Smooth muscle cell (in vitro differentiated cells): ENCODE data around the gene CDK8. TPM values are rescaled to one million over a fixed set of nuclear protein-coding genes. Genes with fewer than 3 reads are reported as not detected.
A peak's percentile ranks its signal among the peaks of the same experiment; 100 is the strongest.

Experiments used
- DNase-seq: peaks from one replicate; lab custom pipeline; 2025; ENCODE audit not compliant: unreplicated experiment; lab: John Stamatoyannopoulos, UW
- H2AFZ ChIP-seq: fragments of 200-600 bp; sonication (generic); 2 replicates; pipeline ENCODE4 v1.6.0; 2016; ENCODE audit warnings: antibody characterized with exemption, low read depth, mild to moderate bottlenecking
- H3F3A ChIP-seq: fragments of 200-600 bp; sonication (generic); 2 replicates; pipeline ENCODE4 v1.6.0; 2017; ENCODE audit warnings: antibody characterized with exemption, low read depth
- H3K27ac ChIP-seq: fragments of 200-600 bp; sonication (generic); 2 replicates; pipeline ENCODE4 v1.5.1; 2016; ENCODE audit warnings: low read depth, mild to moderate bottlenecking
- H3K27me3 ChIP-seq: fragments of 200-600 bp; sonication (generic); 2 replicates; pipeline ENCODE4 v1.6.1; 2016; ENCODE audit warnings: low read depth, mild to moderate bottlenecking
- H3K36me3 ChIP-seq: fragments of 200-600 bp; sonication (generic); 2 replicates; pipeline ENCODE4 v1.5.1; 2016; ENCODE audit warnings: low read depth
- H3K4me1 ChIP-seq: fragments of 200-600 bp; sonication (generic); 2 replicates; pipeline ENCODE4 v1.5.1; 2016; ENCODE audit warnings: low read depth
- H3K4me2 ChIP-seq: fragments of 200-600 bp; sonication (generic); 2 replicates; pipeline ENCODE4 v1.6.0; 2016; ENCODE audit warnings: mild to moderate bottlenecking
- H3K4me3 ChIP-seq: fragments of 200-600 bp; sonication (generic); 2 replicates; pipeline ENCODE4 v1.5.1; 2016; ENCODE audit warnings: mild to moderate bottlenecking
- H3K79me2 ChIP-seq: fragments of 200-600 bp; sonication (generic); 2 replicates; pipeline ENCODE4 v1.6.0; 2016; ENCODE audit warnings: low read depth, mild to moderate bottlenecking
- H3K9ac ChIP-seq: fragments of 200-600 bp; sonication (generic); 2 replicates; pipeline ENCODE4 v1.6.0; 2016; ENCODE audit warnings: low read depth
- H3K9me3 ChIP-seq: fragments of 200-600 bp; sonication (generic); replicated peaks from 2 replicates; pipeline ENCODE4 v1.5.1; 2016; ENCODE audit warnings: low read depth
- H4K20me1 ChIP-seq: fragments of 200-600 bp; sonication (generic); 2 replicates; pipeline ENCODE4 v1.6.0; 2016; ENCODE audit warnings: low read depth
- CTCF ChIP-seq: fragments of 200-600 bp; sonication (generic); IDR thresholded peaks from 2 replicates; pipeline ENCODE4 v1.5.1; 2017; ENCODE audit warnings: borderline replicate concordance, mild to moderate bottlenecking, antibody characterized with exemption; ENCODE audit not compliant: insufficient read depth, poor library complexity, severe bottlenecking
- WGBS: methylation state at CpG from one replicate; pipeline ENCODE4 v1.1.7; 2016; ENCODE audit warnings: low lambda C conversion rate; 5-methylcytosine and 5-hydroxymethylcytosine counted together
- polyA plus RNA-seq: library from polyadenylated mRNA; unstranded; fragments of >200 nt; fragmentation: Nextera tagmentation; extraction: Ambion mirVana; gene quantifications from 2 replicates; pipeline ENCODE4 v1.2.1, GENCODE V29; 2016
- small RNA-seq: library from RNA; depleted of rRNA; stranded (forward); fragments of <200 nt; gene quantifications from one replicate; pipeline ENCODE3, GENCODE V24; 2014
- total RNA-seq: library from RNA; depleted of rRNA; stranded (reverse); fragments of >200 nt; gene quantifications from 2 replicates; pipeline ENCODE4 v1.2.3, GENCODE V29; 2014

CDK8 gene
- total and polyA plus RNA-seq, 2 experiments from 2014 or later: 12.6 to 45.4 TPM

GRCh38 chr13:26446751-26447150 lies 192.8 kb downstream of the CDK8 start:
- Histone ChIP-seq H3K9me3 (no peaks in the 10 kb centered on the region), H3K36me3 (no peaks in the 10 kb centered on the region), H3F3A (no peaks in the 10 kb centered on the region), H3K9ac (no peak overlapping the region), H3K4me1 (peaks cover 5% of the 10 kb centered on the region), H3K79me2 (no peaks in the 10 kb centered on the region), H3K4me3 (no peak overlapping the region), H4K20me1 (no peaks in the 10 kb centered on the region), H3K27ac (no peak overlapping the region), H2AFZ (no peak overlapping the region), H3K27me3 (no peaks in the 10 kb centered on the region), H3K4me2 (no peak overlapping the region)
- WGBS: 84% methylated on average over 3 of the region's 3 CpGs
- DNase-seq: no peak
- no peak for TF ChIP-seq CTCF

- H2AFZ ChIP-seq: no peak overlapping the region
- peaks cover under 1% of the 10 kb centered on the region for H3K4me1 ChIP-seq
- no peak overlapping the region for H3K4me3 ChIP-seq
- H3K9me3 ChIP-seq: no peaks in the 10 kb centered on the region
- no peaks in the 10 kb centered on the region for H3F3A ChIP-seq
- no peak overlapping the region for H3K4me2 ChIP-seq
- H3K27ac ChIP-seq: no peak overlapping the region
- H3K36me3 ChIP-seq: no peaks in the 10 kb centered on the region
- H3K79me2 ChIP-seq: no peaks in the 10 kb centered on the region
- no peak for TF ChIP-seq CTCF
- H4K20me1 ChIP-seq: no peaks in the 10 kb centered on the region
- DNase-seq: no peak
- 94% methylated on average over 2 of the region's 2 CpGs for WGBS
- no peak overlapping the region for H3K9ac ChIP-seq
- H3K27me3 ChIP-seq: no peaks in the 10 kb centered on the region
Observed at GRCh38 chr13:26448032-26448431, 194.1 kb downstream of the CDK8 start.

- 75% methylated on average over 2 of the region's 2 CpGs for WGBS
- peak overlapping the region; percentile 77 for H3K27ac ChIP-seq
- no peaks in the 10 kb centered on the region for H3K79me2 ChIP-seq
- TF ChIP-seq CTCF: no peak
- no peaks in the 10 kb centered on the region for H3K27me3 ChIP-seq
- H3K9ac ChIP-seq: peak overlapping the region; percentile 55
- no peaks in the 10 kb centered on the region for H3K36me3 ChIP-seq
- no peaks in the 10 kb centered on the region for H4K20me1 ChIP-seq
- H2AFZ ChIP-seq: no peak overlapping the region
- no peak overlapping the region for H3K4me3 ChIP-seq
- H3F3A ChIP-seq: no peaks in the 10 kb centered on the region
- H3K9me3 ChIP-seq: no peaks in the 10 kb centered on the region
- no peak overlapping the region for H3K4me2 ChIP-seq
- H3K4me1 ChIP-seq: no peaks in the 10 kb centered on the region
- DNase-seq: no peak
Observed at GRCh38 chr13:26449063-26449848, 195.3 kb downstream of the CDK8 start.

Small RNAs within 50 kb of the gene (small RNA-seq; reads per million reads assigned to genes)
- not detected for gene RF02271

Other genes starting within 250 kb of the CDK8 start
- gene SHISA2, start 202.1 kb upstream of the CDK8 start, total RNA-seq: 0.81 and 0.99 TPM in 2 replicates
- gene SHISA2, start 202.1 kb upstream of the CDK8 start, polyA plus RNA-seq: 0.14 and 0.63 TPM in 2 replicates
- 47.3 and 55.5 TPM in 2 replicates for gene RNF6, start 31.8 kb upstream of the CDK8 start, total RNA-seq
- gene RNF6, start 31.8 kb upstream of the CDK8 start, polyA plus RNA-seq: 27.8 and 31.7 TPM in 2 replicates